ENCODE measurements around the gene MTFMT.

MTFMT gene

GRCh38 chr15:64987136-64987535, 42.3 kb downstream of the MTFMT start:
- DNase-seq (ENCODE audit: low spot score), result no peak

DNA sequence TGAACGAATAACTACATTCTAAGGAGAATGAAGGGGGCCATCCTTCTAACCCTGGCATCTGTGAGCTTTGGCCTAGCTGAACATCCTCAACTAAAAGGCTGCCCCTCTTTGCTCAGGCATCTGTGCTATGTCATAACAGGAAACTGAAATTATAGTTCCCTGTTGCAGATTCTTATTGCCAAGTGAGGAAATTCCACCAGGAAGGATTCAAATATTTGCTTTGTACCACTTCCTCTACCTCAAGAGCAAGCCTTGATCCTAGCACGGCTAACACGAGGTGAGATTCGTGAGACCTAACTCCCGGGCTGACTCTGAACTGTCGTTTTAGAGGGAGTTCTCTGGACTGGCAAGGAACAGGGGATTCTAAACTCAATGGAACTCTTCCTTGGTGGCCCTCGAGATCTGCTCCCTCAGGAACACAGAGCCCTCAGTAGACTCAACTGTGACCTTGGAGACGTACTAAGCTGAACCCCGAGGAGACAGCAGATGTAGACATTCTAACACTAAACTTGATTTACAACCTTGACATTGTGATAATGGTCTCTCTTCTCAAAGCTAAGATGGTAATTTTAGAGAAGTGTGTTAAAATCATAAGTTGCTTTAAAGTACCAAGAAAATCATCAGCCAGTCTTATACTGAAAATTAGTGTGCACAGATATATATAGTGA, 43.9 kb downstream of the MTFMT start:
- DNase-seq (ENCODE audit: low spot score), result peak; percentile 55

DNA sequence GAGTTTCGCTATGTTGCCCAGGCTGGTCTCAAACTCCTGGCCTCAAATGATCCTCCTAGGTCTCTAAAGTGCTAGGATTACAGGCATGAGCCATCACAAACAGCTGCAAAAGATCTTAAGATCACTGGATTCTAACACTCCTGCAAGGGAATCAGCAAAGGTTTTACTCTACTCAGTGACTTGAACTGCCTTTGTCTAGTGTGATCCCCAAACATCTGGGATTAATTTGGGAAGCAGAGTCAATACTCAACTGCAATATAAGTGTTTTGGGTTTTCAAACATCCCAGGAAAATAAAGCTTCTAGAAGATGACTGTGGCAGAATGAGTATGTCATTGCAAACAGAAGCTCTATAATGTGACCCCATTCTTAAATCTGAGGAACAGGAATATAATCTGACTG, 47.0 kb downstream of the MTFMT start:
- no peak for DNase-seq (ENCODE audit: low spot score)

GRCh38 chr15:64981812-64982431, 47.5 kb downstream of the MTFMT start:
- no peak for DNase-seq (ENCODE audit: low spot score)

GRCh38 chr15:64979252-64979710, 50.2 kb downstream of the MTFMT start:
- DNase-seq (ENCODE audit: low spot score), result no peak

- no peak for DNase-seq (ENCODE audit: low spot score)
Measured at GRCh38 chr15:64975390-64975789, 54.0 kb downstream of the MTFMT start.

GRCh38 chr15:64970698-64971097, 58.7 kb downstream of the MTFMT start:
- no peak for DNase-seq (ENCODE audit: low spot score)

DNA sequence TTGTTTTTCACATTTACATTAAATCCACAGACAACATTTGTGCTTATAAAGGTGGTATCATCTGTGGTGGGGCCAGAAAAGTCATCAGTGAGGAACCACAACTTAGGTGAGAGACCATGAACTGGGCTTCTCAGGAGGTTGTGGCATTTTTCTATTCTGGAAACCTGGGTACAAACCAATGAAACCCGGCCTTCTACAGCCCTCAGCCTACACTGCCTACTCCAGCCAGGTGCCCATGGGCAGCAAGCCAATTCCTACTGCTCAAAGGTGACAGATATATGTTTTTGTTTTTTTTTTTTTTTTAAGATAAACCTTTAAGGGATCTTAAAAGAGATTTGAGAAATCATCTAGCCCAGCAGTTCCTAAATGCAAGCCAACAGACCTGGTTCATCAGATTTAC, 60.0 kb downstream of the MTFMT start:
- DNase-seq (ENCODE audit: low spot score), result no peak

- no peak for DNase-seq (ENCODE audit: low spot score)
Measured at GRCh38 chr15:64961013-64961412, 68.4 kb downstream of the MTFMT start.

DNA sequence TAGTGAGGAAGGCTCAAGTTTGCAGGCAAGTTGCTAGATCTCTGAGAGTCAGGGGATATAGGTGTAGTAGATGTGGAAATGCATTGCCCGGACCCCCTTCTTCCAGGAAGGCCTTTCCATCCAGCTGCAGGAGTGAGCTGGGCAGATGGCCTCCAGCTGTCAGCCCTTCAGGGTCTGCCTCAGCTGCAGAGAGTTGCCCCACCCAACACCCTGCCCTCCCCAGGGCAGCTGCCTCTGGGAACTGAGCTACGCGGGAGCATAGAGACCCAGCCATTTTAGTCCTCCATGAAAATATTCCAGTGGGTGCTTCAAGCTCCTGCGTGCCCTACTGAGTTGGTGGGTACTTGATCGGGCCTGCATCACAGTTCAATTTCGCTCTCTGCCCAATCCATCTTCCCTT, 69.3 kb downstream of the MTFMT start:
- DNase-seq (ENCODE audit: low spot score), result no peak

GRCh38 chr15:64959128-64959527, 70.3 kb downstream of the MTFMT start:
- no peak for DNase-seq (ENCODE audit: low spot score)

DNA sequence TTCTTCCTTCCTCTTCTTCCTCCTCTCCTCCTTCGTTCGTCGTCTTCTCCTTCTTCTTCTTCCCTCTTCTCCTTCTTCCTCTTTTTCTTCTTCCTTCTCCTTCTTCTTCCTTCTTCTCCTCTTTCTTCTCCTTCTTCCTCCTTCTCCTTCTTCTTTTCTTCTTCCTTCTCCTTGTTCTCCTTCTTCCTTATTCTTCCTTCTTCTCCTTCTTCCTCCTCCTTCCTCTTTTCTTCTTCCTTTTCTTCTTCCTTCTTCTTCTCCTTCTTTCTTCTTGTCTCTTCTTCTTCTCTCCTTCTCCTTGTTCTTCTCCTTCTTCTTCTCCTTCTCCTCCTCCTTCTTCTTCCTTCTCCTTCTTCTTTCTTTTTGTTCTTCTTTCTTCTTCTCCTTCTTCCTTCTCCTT, 75.0 kb downstream of the MTFMT start:
- DNase-seq (ENCODE audit: low spot score), result no peak

DNA sequence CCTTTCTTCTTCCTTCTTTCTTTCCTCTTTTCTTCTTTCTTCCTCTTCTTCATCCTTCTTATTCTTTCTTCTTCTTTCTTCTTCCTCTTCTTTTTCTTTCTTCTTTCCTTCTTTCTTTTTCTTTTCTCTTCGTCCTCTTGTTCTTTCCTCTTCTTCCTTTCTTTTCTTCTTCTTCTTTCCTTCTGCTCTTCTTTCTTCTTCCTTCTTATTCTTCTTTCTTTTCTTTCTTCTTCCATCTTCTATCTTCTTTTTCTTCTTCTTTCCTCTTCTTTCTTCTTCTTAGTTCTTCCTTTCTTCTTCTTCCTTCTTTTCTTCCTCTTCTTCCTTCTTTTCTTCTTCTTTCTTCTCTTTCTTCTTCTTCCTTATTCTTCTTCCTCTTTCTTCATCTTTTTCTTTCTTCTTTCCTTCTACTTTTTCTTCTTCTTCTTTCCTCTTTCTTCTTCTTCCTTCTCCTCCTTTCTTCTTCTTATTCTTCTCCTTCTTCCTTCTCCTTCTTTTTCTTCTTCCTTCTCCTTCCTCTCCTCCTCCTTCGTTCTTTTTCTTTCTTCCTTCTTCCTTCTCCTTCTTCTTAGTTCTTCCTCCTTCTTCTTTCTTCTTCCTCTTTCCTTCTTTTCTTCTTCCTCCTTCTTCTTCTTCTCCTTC, 77.5 kb downstream of the MTFMT start:
- DNase-seq (ENCODE audit: low spot score), result no peak
